ENCODE results near the gene LDLRAD4.

GRCh38 chr18:13485604-13486003, 267.0 kb downstream of the LDLRAD4 start:
- TF ChIP-seq CTCF (IDR thresholded peaks at IDR 0.05) = no peak
- no peak for TF ChIP-seq EZH2 (IDR thresholded peaks at IDR 0.05; ENCODE audit: borderline replicate concordance, insufficient read depth, low read depth, low read length, poor library complexity, severe bottlenecking)
